SHP77 treated with DMSO at 0.1 percent for 48 hours (cell line): ENCODE results near the gene RGPD3.
"Not testable (repeated sequence)": the region's sequence is repeated elsewhere in the genome, so short reads cannot be mapped to it uniquely, and the experiment has no call there.

Source experiments
- DNase-seq: peaks from one replicate; lab custom pipeline; 2025; lab: John Stamatoyannopoulos, UW

Gene RGPD3

DNA sequence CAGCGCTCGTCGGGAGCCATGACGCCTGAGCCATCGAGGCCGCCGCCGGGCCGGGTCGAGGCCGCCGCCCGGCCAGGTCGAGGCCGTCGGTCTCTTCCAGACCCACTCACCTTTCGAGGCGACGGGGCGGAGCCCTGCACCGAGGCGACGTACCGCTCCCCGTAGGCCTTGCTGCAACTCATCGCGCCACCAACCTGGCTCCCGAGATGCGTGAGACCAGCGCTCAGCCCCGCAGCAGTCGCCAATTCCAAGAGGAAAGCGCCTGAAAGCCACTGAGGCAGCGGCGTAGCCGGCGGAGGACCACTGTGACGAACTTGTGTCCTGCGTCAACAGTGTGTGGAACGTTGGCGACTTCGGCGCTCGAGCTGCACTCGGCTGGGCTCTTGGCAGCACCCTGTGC is at the start of gene RGPD3:
TSS of gene RGPD3 (minus strand) at position 307 of the 400 bp plus-strand sequence. CDS start at position 182, 125 bp downstream.
- DNase-seq: not testable (repeated sequence)

DNA sequence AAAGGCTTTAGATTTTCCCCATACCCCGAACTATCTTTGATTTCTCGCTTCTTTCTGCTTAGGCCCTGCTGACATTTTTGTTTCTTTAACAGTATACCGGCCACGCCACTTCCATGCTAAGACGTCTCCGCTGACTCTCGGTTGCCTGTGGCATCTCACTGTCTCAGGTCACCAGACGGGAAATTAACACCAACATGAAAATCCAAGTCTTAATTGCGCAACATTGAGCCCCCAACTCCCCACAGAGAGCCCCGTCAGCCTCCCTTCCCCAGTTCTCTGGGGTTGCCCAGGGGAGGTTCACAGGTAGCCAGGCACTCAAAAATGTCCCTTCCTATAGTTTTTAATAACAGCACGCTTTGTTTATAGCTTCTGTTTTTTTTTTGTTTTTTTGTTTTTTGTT is 49.1 kb upstream of the RGPD3 start:
- no peak for DNase-seq

DNA sequence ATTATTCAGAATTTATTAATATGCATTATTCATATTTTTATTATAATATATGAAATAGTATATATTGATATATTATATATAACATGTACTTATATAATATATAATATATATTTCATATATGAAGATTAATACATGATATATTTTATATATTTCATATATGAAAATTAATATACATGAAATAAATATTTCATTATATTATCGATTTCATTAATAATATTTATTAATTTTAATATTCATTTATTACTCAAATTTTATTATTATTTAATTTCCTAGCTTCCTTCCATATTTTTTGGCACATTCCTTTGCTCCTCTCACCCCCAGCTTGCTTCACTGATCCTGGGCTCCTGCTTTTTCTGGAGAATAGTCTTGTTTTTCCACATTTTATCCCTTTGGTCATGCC is 48.7 kb upstream of the RGPD3 start:
- DNase-seq: no peak

DNA sequence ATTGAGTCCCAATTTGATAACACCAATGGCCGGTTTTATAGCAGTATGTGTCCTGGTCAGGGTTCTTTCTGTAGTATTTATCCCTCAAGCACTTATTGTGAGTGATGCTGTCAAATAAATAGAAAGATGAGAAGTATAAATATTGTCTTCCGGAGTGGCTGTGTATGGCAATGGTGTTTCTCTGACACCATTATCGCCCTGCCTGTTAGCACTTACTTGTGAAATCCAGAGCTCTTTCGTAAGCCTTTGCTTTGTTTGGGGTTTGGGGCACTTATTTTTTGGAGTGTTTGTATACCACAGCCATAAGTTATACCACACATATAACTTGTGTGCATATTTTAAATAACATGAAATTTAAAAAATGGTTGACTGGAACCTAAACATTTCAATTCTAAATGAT is 48.2 kb upstream of the RGPD3 start:
- DNase-seq: no peak

DNA sequence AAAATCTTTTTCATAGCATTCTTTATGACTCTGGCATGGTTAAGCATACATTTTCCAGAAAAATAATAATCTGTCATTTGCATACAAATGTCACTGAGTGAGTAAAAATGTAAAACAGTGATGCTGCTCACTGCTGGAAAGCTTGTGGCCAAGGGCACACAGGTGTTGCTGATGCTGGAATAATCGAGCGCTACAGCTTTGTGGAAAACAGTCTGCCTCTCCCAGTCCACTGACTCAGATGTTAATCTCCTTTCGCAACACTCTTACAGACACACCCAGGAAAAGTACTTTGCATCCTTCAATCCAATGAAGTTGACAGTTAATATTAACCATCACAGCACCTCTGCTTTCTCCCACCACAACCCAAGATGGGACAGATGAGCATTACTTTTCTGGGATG is 46.6 kb upstream of the RGPD3 start:
- DNase-seq: not testable (repeated sequence)

DNA sequence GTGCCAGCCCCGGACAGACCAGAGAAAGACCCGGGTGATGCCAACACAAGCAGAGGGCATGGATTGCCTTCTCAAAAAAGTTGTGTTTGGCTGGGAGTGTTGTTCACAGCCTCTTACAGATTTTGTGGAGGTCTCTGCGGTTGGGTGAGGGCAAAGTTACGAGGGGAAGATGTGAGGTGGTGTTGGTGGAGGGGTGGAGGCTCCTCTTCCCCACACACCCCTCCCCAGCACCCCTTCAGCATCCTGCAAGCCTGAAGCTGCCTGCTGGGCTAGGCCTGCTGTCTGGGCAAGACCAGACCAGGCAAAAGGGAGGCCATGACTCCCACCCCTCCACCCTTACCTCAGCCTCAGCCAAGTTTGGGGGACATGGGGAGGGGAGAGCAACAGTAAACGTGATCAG is 45.2 kb upstream of the RGPD3 start:
- DNase-seq: not testable (repeated sequence)

DNA sequence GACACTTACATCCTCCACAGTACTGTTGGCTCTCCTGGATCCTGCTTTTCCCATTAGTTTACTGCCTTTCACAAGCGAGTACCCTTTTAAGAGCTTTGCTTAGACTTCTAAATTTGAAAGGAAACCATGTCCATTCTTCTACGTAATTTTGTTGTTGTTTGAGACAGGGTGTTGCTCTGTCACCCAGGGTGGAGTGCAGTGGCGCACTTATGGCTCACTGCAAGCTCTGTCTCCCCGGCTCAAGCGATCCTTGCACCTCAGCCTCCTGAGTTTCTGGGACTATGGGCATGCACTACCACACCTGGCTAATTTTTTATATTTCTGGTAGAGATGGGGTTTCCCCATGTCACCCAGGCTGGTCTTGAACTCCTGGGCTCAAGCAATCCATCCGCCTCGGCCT is 43.7 kb upstream of the RGPD3 start:
- DNase-seq: not testable (repeated sequence)

DNA sequence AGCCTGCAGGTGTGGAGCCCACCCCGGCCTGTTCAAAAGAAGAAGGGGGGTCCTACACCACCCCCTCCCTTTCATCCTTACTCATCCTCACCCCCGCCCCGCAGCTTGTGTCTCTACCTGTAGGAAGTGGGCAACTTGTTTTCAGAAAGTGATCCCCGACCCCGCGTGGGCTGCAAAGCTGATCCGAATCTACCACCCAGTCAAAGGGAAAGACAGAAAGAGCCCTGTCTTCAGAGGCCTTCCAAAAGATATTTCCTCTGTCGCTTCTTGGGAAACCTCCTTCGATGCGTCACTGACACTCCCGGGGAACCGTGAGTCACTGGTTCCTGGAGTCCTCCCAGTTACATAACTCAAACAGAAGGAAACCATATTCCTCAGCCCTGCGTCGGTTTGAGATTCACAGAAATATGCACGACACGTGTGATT is 43.3 kb upstream of the RGPD3 start:
- not testable (repeated sequence) for DNase-seq

DNA sequence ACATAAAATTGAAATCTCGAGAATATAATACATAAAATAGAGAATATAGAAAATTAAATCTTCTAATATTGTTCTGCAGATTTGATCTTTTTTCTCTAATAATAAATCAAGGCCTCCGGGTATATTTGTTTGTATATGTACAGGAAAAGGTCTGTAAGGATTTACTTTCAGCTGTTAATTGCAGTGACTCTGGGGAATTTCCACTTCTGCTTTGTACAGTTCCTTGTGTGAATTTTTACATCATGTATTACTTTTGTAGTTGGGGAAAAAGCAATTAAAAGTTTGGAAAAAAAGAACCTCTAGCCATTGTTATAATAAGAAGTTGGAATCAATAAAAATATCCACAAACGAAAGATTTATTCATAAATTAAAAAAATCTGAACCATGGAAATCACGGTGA is 42.6 kb upstream of the RGPD3 start:
- DNase-seq: not testable (repeated sequence)

DNA sequence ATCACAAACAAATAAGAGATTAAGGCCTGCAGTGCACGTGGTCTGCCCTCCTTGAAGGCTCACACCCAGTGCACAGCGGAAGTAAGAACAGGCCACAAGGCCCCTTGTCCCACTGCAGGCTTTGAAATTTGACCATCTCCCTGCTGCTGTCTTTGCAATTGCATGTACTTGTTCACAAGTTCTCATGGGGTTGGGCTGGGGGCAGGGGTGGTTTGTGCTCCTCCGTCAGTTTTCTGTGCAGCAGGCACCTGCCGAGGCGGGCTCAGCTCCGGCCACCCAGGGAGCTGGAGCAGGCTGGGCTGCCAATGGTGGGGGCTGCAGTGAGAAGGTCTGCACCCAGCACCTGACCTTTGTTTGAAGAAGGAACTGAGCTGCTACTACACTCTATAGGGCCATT is 41.2 kb upstream of the RGPD3 start:
- not testable (repeated sequence) for DNase-seq

DNA sequence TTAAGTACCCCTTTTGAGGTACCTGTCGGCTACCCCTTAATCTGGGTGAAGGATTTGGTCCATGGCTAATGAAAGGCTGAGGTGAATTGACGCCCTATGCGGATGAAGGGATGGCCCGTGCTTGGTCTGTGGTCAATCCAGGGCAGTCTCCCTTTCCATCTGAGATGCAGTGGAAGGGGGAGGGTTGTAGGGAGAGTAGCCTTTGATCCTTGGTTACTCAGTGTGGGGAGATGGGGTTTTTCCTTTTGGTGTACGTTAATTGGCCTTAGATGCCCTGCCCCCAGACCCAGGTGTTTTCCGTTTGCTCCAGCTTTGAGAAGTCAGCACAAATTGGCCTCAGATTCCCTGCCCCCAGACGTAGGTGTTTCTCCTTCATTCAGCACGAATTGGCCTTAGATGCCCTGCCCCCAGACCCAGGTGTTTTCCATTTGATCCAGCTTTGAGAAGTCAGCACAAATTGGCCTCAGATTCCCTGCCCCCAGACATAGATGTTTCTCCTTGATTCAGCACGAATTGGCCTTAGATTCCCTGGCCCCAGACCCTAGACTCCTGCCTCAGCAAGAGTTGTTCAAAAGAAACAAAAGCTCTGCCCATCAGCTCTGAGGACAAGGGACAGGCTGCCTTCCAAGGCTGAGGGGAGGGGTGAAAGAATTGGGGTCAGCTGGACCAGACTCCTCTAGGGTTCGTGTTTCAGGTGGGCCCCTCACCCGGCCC is 40.6 kb upstream of the RGPD3 start:
- DNase-seq: not testable (repeated sequence)

DNA sequence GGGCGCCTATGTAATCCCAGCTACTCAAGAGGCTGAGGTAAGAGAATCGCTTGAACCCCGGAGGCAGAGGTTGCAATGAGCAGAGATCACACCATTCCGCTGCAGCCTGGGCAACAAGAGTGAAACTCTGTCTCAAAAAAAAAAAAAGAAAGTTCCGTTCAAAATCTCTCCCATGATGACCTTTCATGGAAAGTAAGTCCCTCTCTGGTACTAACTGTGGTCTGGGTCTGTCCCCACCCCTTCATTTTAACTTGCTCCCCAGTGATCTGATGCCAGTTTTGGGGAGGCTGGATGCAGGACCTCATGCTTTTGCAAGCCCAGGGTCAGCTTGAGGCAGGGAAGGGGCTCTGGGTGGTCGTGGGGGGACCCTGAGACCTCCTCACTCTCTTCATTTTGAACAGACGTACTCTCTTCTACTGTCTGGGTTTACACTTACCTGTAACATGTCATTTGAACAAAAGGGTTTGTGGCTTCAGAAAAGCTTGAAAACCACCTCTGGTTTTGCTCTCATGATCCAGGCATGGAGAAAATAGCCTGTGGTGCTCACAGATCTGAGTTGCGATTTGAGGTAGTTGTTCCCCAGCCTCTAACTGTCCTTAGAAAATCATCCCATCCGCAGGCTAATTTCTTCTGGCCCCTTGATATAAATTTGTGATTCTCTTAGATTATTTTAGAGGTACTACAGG is 37.9 kb upstream of the RGPD3 start:
- DNase-seq: not testable (repeated sequence)

DNA sequence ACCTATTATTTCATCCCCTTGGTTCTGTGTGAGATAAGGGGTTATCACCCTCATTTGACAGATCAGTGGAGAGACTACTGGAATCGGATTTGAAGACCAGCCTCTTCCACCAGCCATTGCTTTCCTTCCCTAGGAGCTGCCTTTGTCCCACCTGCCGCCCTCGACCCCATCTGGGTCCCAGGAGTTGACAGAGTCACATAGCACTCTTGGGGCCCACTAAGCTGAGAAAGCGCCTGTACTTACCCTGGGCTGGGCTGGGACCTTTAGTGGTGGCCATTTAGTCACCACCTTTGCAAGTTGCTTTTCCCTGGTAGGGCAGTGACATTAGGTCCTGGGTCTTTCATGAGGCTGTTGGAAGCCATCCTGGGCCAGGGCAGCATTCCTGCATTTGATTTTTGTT is 36.6 kb upstream of the RGPD3 start:
- DNase-seq: not testable (repeated sequence)

DNA sequence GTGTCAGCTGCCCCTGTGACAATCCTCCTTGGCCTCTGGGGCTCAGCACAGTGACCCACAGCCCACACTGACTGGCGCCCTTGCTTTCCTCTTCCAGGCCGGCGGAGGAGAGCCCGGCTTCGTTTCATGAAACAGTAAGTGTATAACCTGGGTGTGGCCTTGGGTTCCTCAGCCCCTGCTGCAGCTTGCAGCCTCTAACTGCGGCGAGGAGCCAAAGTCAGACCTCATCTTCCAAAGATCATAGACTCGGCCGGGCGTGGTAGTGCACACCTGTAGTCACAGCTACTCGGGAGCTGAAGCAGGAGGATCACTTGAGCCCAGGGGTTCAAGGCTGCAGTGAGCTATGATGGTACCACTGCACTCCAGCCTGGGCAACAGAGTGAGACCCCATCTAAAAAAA is 36.0 kb upstream of the RGPD3 start:
- not testable (repeated sequence) for DNase-seq

DNA sequence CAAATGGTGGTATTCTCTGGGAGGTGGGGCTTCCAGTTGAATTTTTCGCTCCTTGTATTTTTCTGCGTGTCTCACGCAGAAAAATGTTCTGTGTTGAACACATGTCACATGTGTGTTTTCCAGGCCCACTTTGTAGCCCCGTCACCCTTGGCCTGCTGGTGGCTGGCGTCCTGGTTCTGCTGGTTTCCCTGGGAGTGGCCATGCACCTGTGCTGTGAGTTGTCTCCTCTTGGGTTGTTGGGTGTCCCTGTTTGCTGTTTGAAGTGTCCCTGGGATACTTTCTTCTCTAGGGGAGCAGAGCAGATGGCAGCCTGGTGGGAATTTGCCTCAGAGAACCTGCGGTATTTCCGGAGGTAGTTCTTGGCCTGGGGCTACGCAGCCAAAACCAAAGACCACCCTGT is 34.1 kb upstream of the RGPD3 start:
- DNase-seq: not testable (repeated sequence)

DNA sequence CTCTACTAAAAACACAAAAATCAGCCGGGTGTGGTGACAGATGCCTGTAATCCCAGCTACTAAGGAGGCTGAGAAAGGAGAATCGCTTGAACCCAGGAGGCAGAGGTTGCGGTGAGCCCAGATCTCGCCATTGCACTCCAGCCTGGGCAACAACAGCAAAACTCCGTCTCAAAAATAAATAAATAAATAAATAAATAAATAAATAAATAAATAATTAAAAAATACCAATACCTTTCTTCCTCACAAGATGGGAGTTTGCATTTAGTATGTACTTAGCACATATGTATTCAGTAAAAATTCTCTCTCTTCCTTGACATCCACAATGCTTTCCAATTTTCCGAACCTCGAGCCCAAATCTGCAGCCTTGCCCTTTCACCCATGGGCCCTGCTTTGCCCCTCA is 32.1 kb upstream of the RGPD3 start:
- not testable (repeated sequence) for DNase-seq

DNA sequence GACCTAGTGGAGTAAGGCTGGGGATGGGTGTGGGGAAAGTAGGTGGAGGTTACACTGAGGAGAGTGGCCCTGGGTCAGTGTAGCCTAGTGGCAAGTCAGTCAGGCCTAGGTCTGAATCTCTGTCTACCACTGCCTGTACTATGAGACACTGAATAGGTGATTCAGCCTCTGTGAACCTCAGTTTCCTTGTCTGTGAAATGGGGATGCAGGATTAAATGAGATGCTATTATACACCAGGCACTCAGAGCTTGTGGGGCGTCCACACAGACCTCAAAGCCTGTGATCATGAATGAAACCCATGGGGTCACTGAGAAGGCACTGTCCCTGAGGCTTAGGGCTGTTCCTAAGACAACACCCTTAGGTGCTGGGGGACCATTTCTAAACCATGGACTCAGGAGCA is 30.3 kb upstream of the RGPD3 start:
- DNase-seq: not testable (repeated sequence)

DNA sequence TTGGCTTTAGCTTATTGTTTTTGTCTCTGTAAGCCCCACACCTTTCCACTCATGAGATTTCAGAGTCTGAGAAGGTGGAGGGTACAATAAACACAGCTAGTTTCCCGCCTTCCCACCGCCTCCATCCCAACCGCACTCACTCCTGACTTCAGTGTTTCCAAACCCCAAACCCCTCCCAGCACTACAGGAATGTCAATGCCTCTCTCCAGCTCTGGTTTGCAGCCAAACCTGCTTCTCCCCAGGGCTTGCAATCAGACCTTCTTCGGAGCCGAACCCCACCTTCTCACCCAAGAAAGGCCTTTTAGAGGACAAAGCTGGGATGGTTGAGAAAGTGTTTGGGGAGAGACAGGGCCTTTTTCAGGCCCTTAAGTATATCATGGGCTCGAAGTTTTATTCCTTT is 24.7 kb upstream of the RGPD3 start:
- not testable (repeated sequence) for DNase-seq

DNA sequence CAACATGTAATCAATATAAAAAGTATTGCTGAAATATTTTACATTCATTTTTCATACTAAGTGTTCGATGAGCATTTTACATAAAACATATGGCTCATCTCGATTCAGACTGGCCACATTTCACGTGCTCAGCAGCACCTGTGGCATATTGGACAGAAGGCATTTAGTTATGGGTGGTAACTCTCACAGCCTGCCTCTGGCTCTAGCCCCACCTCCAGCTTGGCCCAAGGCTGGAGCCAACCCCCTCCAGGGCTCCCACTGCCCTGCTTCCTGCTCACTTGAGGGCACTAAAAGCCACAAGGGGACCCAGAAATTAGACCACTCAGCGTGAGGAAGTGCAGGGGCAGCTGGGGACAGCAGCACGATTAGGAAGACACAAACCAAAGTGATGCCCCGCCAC is 24.2 kb upstream of the RGPD3 start:
- DNase-seq: not testable (repeated sequence)

DNA sequence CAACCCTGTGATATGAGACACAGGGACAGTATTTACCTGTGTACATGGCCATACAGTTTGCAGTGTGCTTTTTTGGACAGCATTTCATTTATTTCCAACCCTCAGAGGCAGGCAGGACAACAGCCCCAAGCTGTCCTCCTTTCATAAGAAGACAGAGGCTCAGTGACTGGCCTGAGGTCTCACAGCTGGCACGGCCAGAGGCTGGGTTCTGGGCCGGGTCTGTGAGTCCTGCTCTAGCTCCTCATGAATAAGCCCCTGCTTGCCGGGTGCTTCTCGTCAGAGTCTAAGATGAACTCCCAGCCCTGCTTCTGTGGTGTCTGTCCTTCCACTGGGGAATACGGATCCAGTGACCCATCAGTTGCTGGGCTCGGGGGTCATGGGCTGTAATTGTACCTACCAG is 21.5 kb upstream of the RGPD3 start:
- not testable (repeated sequence) for DNase-seq

DNA sequence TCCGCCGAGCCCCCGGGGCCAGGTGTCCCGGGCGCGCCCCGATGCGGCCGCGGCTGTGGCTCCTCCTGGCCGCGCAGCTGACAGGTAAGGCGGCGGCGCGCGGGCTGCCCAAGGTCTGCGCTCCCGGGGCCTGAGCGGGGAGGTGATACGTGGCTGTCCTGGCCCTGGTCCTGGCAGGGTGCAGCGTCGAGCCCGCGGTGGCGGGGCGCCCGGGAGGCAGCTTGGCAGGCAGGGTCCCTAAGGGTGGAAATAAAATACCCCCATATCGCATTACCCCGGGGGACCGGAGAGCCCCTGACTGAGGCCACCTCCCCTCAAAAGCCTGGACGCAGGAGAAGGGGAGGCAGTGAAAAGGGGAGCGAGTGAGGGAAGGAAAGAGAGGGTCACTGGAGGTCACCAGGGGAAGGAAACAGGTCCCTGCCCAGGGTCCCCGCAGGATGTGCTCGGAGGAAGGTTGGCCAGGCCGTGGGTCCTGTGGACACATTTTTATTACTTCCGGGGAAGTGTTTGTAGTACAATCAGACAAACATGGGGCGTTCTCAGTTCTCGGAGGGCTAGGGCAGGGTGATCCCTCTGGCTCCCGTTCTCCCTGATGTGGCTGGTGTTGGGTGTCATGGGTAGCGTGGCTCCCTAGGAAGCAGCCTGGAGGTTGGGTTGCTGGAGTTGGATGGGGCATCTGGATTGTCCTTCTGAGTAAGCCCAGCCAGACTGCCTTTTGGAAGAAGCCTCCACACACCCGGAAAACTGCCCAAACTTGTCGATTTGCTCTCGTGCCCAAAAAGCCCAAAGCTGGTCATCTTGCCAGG is 19.4 kb upstream of the RGPD3 start:
- DNase-seq: not testable (repeated sequence)

DNA sequence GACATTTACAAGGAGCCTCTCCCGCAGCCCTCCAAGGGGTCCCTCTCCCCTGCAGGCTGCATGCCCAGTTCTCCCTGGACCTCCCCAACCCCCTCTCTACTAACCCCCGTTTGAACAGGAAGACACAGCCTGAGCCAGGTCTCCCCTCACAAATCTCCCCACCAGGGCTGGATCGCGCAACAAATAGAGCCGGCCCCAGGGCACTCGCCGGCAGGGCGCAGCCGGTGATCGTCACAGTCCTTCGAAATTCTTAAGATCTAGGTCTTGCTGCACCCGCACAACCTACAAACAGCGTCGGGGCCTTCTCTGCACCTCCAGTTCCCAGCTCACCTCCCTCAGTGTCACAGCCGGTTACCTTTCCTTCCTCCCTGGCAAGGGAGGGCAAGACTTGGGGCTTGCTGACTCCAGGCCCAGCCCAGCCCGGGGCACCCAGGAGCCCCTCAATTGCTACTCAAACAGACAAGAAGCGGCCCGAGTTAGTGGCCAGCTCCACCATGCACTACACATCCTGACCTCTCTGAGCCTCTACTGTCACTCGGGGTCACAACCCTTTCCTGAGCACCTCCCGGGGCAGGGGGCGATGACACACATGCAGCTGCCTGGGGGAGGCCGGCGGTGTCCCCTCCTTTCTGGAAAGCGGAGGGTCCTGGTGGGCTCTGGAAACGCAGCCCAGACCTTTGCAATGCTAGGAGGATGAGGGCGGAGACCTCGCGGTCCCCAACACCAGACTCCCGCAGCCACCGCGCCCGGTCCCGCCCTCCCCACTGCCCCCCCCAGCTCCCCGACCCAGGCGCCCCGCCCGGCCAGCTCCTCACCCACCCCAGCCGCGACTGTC is 18.6 kb upstream of the RGPD3 start, which contains the start of gene CD8B2:
TSS of gene CD8B2 (plus strand) at position 814 of the 835 bp plus-strand sequence. CDS start 63 bp downstream, outside the sequence.
- not testable (repeated sequence) for DNase-seq
